ENCODE data around the gene GPD1L.
"Not testable (repeated sequence)": the region's sequence is repeated elsewhere in the genome, so short reads cannot be mapped to it uniquely, and the experiment has no call there.

GPD1L gene

DNA sequence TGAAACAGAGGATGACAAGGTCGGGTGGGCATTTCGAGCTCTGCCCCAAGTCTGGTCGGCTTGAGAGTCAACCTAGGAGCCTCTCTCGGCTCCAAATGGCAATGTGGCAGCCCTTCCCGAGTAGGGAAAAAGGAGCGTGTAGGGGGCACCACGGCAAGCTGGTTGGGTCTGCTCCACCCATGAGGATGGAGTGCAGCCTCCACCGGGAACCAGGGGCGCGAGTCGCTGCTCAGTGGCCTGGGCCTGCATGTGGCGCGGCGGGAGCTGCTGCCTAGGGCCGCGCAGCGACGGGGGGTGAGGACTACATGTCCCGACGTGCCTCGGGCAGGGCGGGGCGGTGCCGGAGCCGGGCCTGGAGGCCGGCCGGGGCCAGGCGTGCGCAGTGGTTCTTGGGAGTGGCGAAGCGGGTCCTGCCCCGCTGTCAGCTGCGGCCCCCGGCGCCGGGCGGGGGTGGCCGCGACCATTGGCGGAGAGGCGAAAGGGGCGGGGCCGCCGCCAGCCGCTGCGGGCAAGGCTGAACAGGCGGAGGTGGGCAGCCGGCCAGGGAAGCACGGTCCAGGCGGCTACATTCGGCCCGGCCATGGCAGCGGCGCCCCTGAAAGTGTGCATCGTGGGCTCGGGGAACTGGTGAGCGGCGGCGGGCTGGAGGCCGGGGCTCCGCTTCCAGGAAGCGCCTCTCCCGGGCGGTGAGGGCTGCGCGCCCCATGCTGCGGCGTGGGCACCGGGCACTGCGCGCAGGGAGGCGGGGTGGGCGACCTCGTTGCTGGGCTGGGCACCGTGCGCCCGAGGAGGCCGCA lies at the start of gene GPD1L:
Gene GPD1L, plus strand, starts transcription at position 489 of the 797 bp plus-strand sequence. Its CDS starts 92 bp downstream, at position 581.
- TF ChIP-seq, protein P1, sequence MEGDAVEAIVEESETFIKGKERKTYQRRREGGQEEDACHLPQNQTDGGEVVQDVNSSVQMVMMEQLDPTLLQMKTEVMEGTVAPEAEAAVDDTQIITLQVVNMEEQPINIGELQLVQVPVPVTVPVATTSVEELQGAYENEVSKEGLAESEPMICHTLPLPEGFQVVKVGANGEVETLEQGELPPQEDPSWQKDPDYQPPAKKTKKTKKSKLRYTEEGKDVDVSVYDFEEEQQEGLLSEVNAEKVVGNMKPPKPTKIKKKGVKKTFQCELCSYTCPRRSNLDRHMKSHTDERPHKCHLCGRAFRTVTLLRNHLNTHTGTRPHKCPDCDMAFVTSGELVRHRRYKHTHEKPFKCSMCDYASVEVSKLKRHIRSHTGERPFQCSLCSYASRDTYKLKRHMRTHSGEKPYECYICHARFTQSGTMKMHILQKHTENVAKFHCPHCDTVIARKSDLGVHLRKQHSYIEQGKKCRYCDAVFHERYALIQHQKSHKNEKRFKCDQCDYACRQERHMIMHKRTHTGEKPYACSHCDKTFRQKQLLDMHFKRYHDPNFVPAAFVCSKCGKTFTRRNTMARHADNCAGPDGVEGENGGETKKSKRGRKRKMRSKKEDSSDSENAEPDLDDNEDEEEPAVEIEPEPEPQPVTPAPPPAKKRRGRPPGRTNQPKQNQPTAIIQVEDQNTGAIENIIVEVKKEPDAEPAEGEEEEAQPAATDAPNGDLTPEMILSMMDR (IDR thresholded peaks at IDR 0.05; ENCODE audit: low read depth, low read length): no peak

DNA sequence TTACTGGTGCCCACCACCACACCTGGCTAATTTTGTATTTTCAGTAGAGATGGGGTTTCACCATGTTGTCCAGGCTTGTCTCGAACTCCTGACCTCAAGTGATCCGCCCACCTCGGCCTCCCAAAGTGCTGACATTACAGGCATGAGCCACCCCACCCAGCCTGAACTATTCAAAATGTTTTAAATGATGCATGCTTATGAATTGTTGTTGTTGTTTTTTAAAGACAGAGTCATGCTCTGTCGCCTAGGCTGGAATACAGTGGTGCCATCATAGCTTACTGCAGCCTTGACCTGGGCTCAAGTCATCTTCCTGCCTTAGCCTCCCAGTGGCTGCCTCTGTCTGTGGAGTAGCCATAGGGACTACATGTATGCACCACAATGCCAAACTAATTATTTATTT lies 48.0 kb upstream of the GPD1L start:
- DNase-seq (ENCODE audit: extremely low read depth, low read depth): not testable (repeated sequence)

More for the DNA sequence above, at the start of gene GPD1L:
- DNase-seq (ENCODE audit: extremely low read depth, low read depth): peak; percentile 83

- no peak for DNase-seq (ENCODE audit: extremely low read depth, low read depth)
- TF ChIP-seq, protein P1 (IDR thresholded peaks at IDR 0.05; ENCODE audit: low read depth, low read length): no peak
Observed at GRCh38 chr3:32062950-32063582, 43.4 kb upstream of the GPD1L start.

GRCh38 chr3:32066686-32067085 lies 39.7 kb upstream of the GPD1L start:
- TF ChIP-seq, protein P1 (IDR thresholded peaks at IDR 0.05; ENCODE audit: low read depth, low read length): no peak
- no peak for DNase-seq (ENCODE audit: extremely low read depth, low read depth)

DNA sequence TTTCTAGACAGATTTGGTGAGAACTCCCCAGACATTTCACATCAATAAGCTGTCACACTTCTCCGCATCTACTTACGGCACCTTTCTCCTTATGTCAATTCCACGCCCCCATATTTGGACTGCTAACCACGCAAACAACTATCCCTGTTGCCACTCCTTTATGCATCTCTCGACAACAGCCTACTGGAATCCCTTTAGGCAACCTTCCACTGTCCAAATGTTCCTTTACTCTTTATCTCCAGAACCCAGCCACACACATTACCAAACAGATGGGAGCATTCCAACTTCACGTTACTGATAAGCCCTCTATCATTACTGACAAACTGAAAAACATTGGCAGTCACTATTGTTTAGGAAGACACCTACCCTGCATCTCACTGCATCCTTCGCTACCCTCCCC lies 32.2 kb upstream of the GPD1L start:
- DNase-seq (ENCODE audit: extremely low read depth, low read depth): not testable (repeated sequence)

GRCh38 chr3:32076566-32076965 lies 29.9 kb upstream of the GPD1L start:
- TF ChIP-seq, protein P1 (IDR thresholded peaks at IDR 0.05; ENCODE audit: low read depth, low read length): no peak
- no peak for DNase-seq (ENCODE audit: extremely low read depth, low read depth)

DNA sequence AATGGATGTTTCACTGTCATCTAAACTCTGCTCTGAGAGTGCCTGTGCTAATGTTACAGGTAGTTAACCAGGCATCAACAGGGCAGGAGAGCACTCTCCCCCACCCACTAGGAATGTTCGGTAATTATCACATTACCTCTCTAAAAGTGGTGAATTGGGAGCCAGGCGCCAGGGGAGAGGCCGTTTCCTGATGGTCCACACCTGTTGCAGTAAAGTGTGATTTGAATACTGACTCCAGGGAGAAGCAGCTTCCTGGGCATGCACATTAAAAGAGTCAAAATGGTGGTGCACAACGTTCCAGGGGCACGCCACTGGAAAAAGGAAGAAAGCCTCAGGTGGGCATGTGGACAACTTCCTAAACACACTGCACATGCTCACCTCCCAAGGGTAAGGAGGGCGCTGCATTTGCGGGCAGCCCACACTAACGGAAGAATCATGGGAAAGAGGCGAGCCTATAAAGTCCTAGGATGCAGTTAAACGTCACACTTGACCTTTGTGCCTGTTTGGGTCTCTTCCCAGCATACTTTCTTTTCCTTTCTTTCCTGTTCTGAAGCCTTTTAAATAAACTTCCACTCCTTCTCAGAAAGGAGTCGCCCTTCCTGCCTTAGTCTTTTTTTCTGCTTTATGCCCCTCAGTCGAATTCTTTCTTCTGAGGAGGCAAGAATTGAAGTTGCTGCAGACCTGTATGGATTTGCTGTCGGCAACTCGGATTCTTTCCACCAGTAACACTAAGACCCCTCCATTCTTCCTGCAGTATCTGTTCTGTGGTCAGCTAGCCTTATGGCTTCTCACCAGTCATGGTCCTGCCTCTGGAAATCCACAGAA lies 28.9 kb upstream of the GPD1L start:
- no peak for DNase-seq (ENCODE audit: extremely low read depth, low read depth)
- TF ChIP-seq, protein P1 (IDR thresholded peaks at IDR 0.05; ENCODE audit: low read depth, low read length): no peak

- DNase-seq (ENCODE audit: extremely low read depth, low read depth): no peak
- TF ChIP-seq, protein P1 (IDR thresholded peaks at IDR 0.05; ENCODE audit: low read depth, low read length): no peak
Observed at GRCh38 chr3:32078085-32078634, 28.3 kb upstream of the GPD1L start.
